H1 (cell line): ENCODE data around the gene KRTAP29-1. TPM values are rescaled to one million over a fixed set of nuclear protein-coding genes. Genes with fewer than 3 reads are reported as not detected.

ENCODE experiments used
- CTCF ChIA-PET: fragments of 300-600 bp; sonication (Branson Sonifier 250); formaldehyde crosslinking; loops from one replicate; lab custom pipeline; 2021; ENCODE audit not compliant: partially characterized antibody; lab: Charles Lee
- POLR2A ChIA-PET: fragments of 300-600 bp; sonication (Branson Sonifier 250); formaldehyde crosslinking; loops from one replicate; lab custom pipeline; 2021; ENCODE audit warnings: inconsistent platforms; ENCODE audit not compliant: partially characterized antibody; lab: Charles Lee
- DNase-seq, 2 experiments: peaks; one replicate each; pipeline versions ENCODE4 v3.0.0 to v3.0.0-alpha.2; 2010 to 2022; ENCODE audit warnings: low spot score in 2 of 2, low read depth in 1 of 2, mixed read lengths in 1 of 2
- FAIRE-seq: peaks from 2 replicates; lab custom pipeline; 2011; peaks lifted over from hg19 to GRCh38; lab: Jason Lieb, UNC
- H2AFZ ChIP-seq: 2 replicates; pipeline ENCODE4 v1.8.1; 2012; ENCODE audit warnings: low read length, inconsistent platforms
- H2AK5ac ChIP-seq: 2 replicates; pipeline ENCODE4 v1.6.1; 2013; ENCODE audit warnings: low read depth, low read length
- H2BK120ac ChIP-seq: replicated peaks from 2 replicates; pipeline ENCODE3; 2013; ENCODE audit warnings: low read depth, low read length, inconsistent platforms
- H2BK12ac ChIP-seq: 2 replicates; pipeline ENCODE4 v1.6.1; 2013; ENCODE audit warnings: low read depth, low read length
- H2BK15ac ChIP-seq: 2 replicates; pipeline ENCODE4 v1.6.1; 2013; ENCODE audit warnings: low read length
- H2BK20ac ChIP-seq: 2 replicates; pipeline ENCODE4 v1.6.1; 2013; ENCODE audit warnings: low read length
- H2BK5ac ChIP-seq: 2 replicates; pipeline ENCODE4 v1.6.1; 2013; ENCODE audit warnings: low read depth, low read length
- H3K14ac ChIP-seq: 2 replicates; pipeline ENCODE4 v1.6.1; 2013; ENCODE audit warnings: inconsistent platforms; ENCODE audit not compliant: insufficient read length
- H3K18ac ChIP-seq: 2 replicates; pipeline ENCODE4 v1.6.1; 2013; ENCODE audit warnings: low read length; ENCODE audit errors: extremely low read depth
- H3K23ac ChIP-seq: 2 replicates; pipeline ENCODE4 v1.6.1; 2013; ENCODE audit warnings: inconsistent platforms; ENCODE audit not compliant: insufficient read length
- H3K23me2 ChIP-seq: 2 replicates; pipeline ENCODE4 v1.6.1; 2013; ENCODE audit warnings: low read depth, low read length
- H3K27ac ChIP-seq: 2 replicates; pipeline ENCODE4 v1.6.1; 2011; ENCODE audit warnings: low read depth, low read length, inconsistent platforms
- H3K27me3 ChIP-seq, 4 experiments: replicated peaks in 1 of 4; 1 replicate in 1 of 4; 2 replicates in 3 of 4; pipeline versions ENCODE4 v1.6.1 to v1.8.1; 2011 to 2013; ENCODE audit warnings: low read length in 3 of 4, mild to moderate bottlenecking in 3 of 4, inconsistent platforms in 2 of 4, mixed read lengths in 2 of 4, moderate library complexity in 1 of 4; ENCODE audit not compliant: control insufficient read depth in 3 of 4, insufficient read depth in 3 of 4; ENCODE audit errors: extremely low read depth in 1 of 4
- H3K36me3 ChIP-seq, 4 experiments: 2 replicates each; pipeline versions ENCODE4 v1.6.1 to v1.8.1; 2011 to 2013; ENCODE audit warnings: mild to moderate bottlenecking in 4 of 4, low read length in 3 of 4, moderate library complexity in 2 of 4, control low read depth in 1 of 4, inconsistent platforms in 1 of 4; ENCODE audit not compliant: insufficient read depth in 4 of 4, control insufficient read depth in 2 of 4
- H3K4ac ChIP-seq: replicated peaks from 2 replicates; pipeline ENCODE3; 2013; ENCODE audit warnings: low read length, low read depth, mixed read lengths, inconsistent platforms; ENCODE audit not compliant: insufficient read length
- H3K4me1 ChIP-seq, 4 experiments: replicated peaks in 1 of 4; 1 replicate in 1 of 4; 2 replicates in 3 of 4; pipeline versions ENCODE4 v1.6.1 to v1.8.1; 2011 to 2013; ENCODE audit warnings: low read length in 3 of 4, inconsistent platforms in 2 of 4, mixed read lengths in 1 of 4; ENCODE audit not compliant: insufficient read depth in 4 of 4, control insufficient read depth in 3 of 4
- H3K4me2 ChIP-seq, 2 experiments: 2 replicates each; pipeline versions ENCODE4 v1.6.1 to v1.8.1; 2011 to 2013; ENCODE audit warnings: low read depth in 2 of 2, low read length in 2 of 2, control low read depth in 1 of 2, inconsistent platforms in 1 of 2, mild to moderate bottlenecking in 1 of 2; ENCODE audit not compliant: insufficient read depth in 1 of 2
- H3K4me3 ChIP-seq, 4 experiments: fragments of 200-600, 300-600 bp in 1 of 4; sonication (generic), shearing (Covaris generic), sonication (Bioruptor Twin) in 1 of 4; 2 replicates each; pipeline versions ENCODE4 v1.5.1 to v1.8.1; 2011 to 2016; ENCODE audit warnings: low read length in 4 of 4, low read depth in 3 of 4, control low read depth in 2 of 4, inconsistent platforms in 2 of 4, mild to moderate bottlenecking in 2 of 4, mixed read lengths in 1 of 4, moderate library complexity in 1 of 4; ENCODE audit not compliant: insufficient read depth in 2 of 4; ENCODE audit errors: extremely low read depth in 1 of 4
- H3K56ac ChIP-seq: replicated peaks from 2 replicates; pipeline ENCODE3; 2013; ENCODE audit warnings: low read depth, mild to moderate bottlenecking, mixed read lengths, low read length, inconsistent platforms; ENCODE audit not compliant: insufficient read length
- H3K79me1 ChIP-seq: 2 replicates; pipeline ENCODE4 v1.6.1; 2013; ENCODE audit warnings: low read depth, low read length, control low read depth
- H3K79me2 ChIP-seq, 2 experiments: 2 replicates each; pipeline versions ENCODE4 v1.6.1 to v1.8.1; 2012 to 2013; ENCODE audit warnings: low read length in 2 of 2, mild to moderate bottlenecking in 2 of 2, inconsistent platforms in 1 of 2; ENCODE audit not compliant: insufficient read depth in 2 of 2, control insufficient read depth in 1 of 2
- H3K9ac ChIP-seq, 4 experiments: replicated peaks in 1 of 4; 1 replicate in 1 of 4; 2 replicates in 3 of 4; pipeline versions ENCODE4 v1.6.1 to v1.8.1; 2011 to 2013; ENCODE audit warnings: low read depth in 3 of 4, low read length in 3 of 4, control low read depth in 2 of 4, mild to moderate bottlenecking in 2 of 4, moderate library complexity in 2 of 4, inconsistent platforms in 1 of 4; ENCODE audit errors: extremely low read depth in 1 of 4
- H3K9me3 ChIP-seq, 2 experiments: 2 replicates each; pipeline versions ENCODE4 v1.6.1 to v1.8.1; 2012 to 2013; ENCODE audit warnings: mild to moderate bottlenecking in 2 of 2, moderate library complexity in 2 of 2, control low read depth in 1 of 2, inconsistent platforms in 1 of 2, low read depth in 1 of 2, low read length in 1 of 2, mixed read lengths in 1 of 2; ENCODE audit not compliant: insufficient read depth in 2 of 2
- H4K20me1 ChIP-seq, 2 experiments: replicated peaks in 1 of 2; 2 replicates each; pipeline versions ENCODE3 to v1.8.1; 2011 to 2013; ENCODE audit warnings: inconsistent platforms in 2 of 2, low read length in 2 of 2, mild to moderate bottlenecking in 1 of 2; ENCODE audit not compliant: insufficient read depth in 2 of 2, control insufficient read depth in 1 of 2
- H4K5ac ChIP-seq: 2 replicates; pipeline ENCODE4 v1.6.1; 2013; ENCODE audit warnings: low read length, low read depth, mixed read lengths, inconsistent platforms; ENCODE audit not compliant: insufficient read length
- H4K8ac ChIP-seq: 2 replicates; pipeline ENCODE4 v1.8.0; 2013; ENCODE audit warnings: mild to moderate bottlenecking, moderate library complexity, low read length, inconsistent platforms; ENCODE audit not compliant: insufficient read depth; ENCODE audit errors: extremely low read depth
- H4K91ac ChIP-seq: replicated peaks from 2 replicates; pipeline ENCODE3; 2013; ENCODE audit warnings: low read length, mixed read lengths, inconsistent platforms; ENCODE audit not compliant: insufficient read length
- CTBP2 ChIP-seq: IDR thresholded peaks from 2 replicates; pipeline ENCODE4 v1.7.0; 2011; ENCODE audit warnings: borderline replicate concordance, mild to moderate bottlenecking, moderate library complexity, mixed read lengths, low read length; ENCODE audit not compliant: insufficient read depth, insufficient read length
- GABPA ChIP-seq: IDR thresholded peaks from 2 replicates; pipeline ENCODE4 v1.6.1; 2011; ENCODE audit warnings: mild to moderate bottlenecking, low read length, moderate library complexity, borderline replicate concordance; ENCODE audit not compliant: insufficient read depth
- KDM5A ChIP-seq: fragments of 200-600 bp; IDR thresholded peaks from 2 replicates; pipeline ENCODE4 v1.7.1; 2012; ENCODE audit warnings: mild to moderate bottlenecking, low read length, inconsistent platforms, mixed read lengths
- PHF8 ChIP-seq: fragments of 200-600 bp; sonication (generic); conservative IDR thresholded peaks from 2 replicates; pipeline ENCODE4 v1.7.1; 2012; ENCODE audit warnings: low read depth, mild to moderate bottlenecking, inconsistent platforms, low read length, moderate library complexity
- TAF7 ChIP-seq: optimal IDR thresholded peaks from 2 replicates; pipeline ENCODE3; 2011; ENCODE audit warnings: low read depth, mild to moderate bottlenecking, inconsistent platforms, low read length, moderate library complexity, borderline replicate concordance
- TBP ChIP-seq: IDR thresholded peaks from 2 replicates; pipeline ENCODE4 v1.6.1; 2011; ENCODE audit warnings: low read depth, low read length, improper control_type of control experiment
- TCF12 ChIP-seq: IDR thresholded peaks from 2 replicates; pipeline ENCODE4 v1.6.1; 2011; ENCODE audit warnings: low read depth, mild to moderate bottlenecking, low read length
- TEAD4 ChIP-seq: IDR thresholded peaks from 2 replicates; pipeline ENCODE4 v1.6.1; 2012; ENCODE audit warnings: low read depth, low read length, inconsistent platforms, mixed read lengths
- YY1 ChIP-seq: IDR thresholded peaks from 2 replicates; pipeline ENCODE4 v1.6.1; 2011; ENCODE audit warnings: low read depth, mild to moderate bottlenecking, low read length
- WGBS, 2 experiments: shearing (Covaris generic) in 1 of 2; methylation state at CpG; one replicate each; pipeline versions ENCODE4 v1.1.6 to v1.1.7; 2013 to 2015; ENCODE audit warnings: low lambda C conversion rate in 2 of 2, mixed read lengths in 2 of 2, inconsistent platforms in 1 of 2, low coverage in 1 of 2, missing lambda C conversion rate in 1 of 2; ENCODE audit not compliant: insufficient replicate concordance in 2 of 2, insufficient coverage in 1 of 2, insufficient read length in 1 of 2; ENCODE audit errors: extremely low coverage in 1 of 2, missing lambda C conversion rate in 1 of 2; 5-methylcytosine and 5-hydroxymethylcytosine counted together
- polyA plus RNA-seq, 7 experiments: library from polyadenylated mRNA; depleted of rRNA in 3 of 7; stranded (reverse) in 5 of 7; unstranded in 2 of 7; fragments of >200 nt in 5 of 7; fragments of 200-250 nt in 2 of 7; gene quantifications; 1 replicate in 5 of 7; 2 replicates in 1 of 7; 4 replicates in 1 of 7; pipeline versions ENCODE4 v1.2.1 to v1.2.3, GENCODE V29; 2011 to 2013; ENCODE audit warnings: missing spikeins in 2 of 7, mixed read lengths in 2 of 7
- total RNA-seq: library from RNA; stranded (reverse); fragmentation: NEBNext Ultra II Directional; extraction: Animal tissue kit (Norgen Biotek cat#: 25700); gene quantifications from 2 replicates; pipeline ENCODE4 v1.2.1, GENCODE V29; 2021
- TF ChIP-seq, protein P1 (sequence below): IDR thresholded peaks from 2 replicates; pipeline ENCODE4 v1.6.1; 2012; ENCODE audit warnings: inconsistent platforms
- TF ChIP-seq, protein P2 (sequence below): IDR thresholded peaks from 2 replicates; pipeline ENCODE4 v1.6.1; 2012; ENCODE audit warnings: low read length, inconsistent platforms

The KRTAP29-1 gene
- total and polyA plus RNA-seq, 2 of the 8 experiments (the other 6 are each of a cell fraction or from before 2014, with no cell fraction given): not detected

DNA sequence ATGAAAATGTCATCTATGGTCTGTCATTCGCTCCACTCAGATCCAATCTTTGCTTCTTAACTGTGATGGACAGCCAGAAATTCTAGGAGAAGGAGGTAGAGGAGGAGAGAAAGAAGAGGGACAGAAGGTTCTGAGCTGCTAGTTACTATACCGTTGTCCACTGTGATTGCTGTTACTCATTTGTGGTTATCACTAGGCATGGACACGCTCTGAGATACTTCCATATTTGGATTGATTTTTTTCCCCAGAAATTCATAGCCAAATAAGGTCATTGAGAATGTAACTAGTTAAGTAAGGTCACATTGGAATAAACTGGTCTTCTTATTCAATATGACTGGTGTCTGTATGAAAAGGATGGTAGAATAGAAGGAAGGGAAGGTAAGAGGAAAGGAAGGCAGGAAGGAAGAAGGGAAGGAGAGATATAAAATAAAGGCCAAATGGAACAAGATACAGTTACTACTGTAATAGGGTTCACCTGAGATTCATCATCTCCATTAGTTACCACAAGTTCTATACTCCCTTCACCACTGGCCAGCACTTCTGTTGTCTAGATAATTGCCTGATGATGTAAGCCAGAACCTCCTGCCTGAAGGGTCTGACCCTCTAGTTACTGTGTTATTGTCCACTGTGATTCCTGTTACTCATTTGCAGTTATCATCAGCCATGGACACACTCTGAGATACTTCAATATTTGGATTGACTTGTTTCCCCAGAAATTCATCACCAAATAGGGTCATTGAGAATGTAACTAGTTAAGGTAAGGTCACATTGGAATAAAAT lies 24.3 kb downstream of the KRTAP29-1 start:
- Histone ChIP-seq H3K4me2 (no peak overlapping the region), H2BK5ac (no peak overlapping the region), H3K23ac (no peak overlapping the region), H3K4me3 (no peak overlapping the region), H2AFZ (no peak overlapping the region), H4K5ac (no peak overlapping the region), H3K14ac (no peak overlapping the region), H2BK15ac (no peak overlapping the region), H3K18ac (no peak overlapping the region), H3K36me3 (no peaks in the 10 kb centered on the region), H3K79me2 (no peaks in the 10 kb centered on the region), H4K20me1 (no peaks in the 10 kb centered on the region), H3K4ac (no peak overlapping the region), H2BK120ac (no peak overlapping the region), H2BK12ac (no peak overlapping the region), H2BK20ac (no peak overlapping the region), H3K27me3 (no peaks in the 10 kb centered on the region), H2AK5ac (no peak overlapping the region), H4K91ac (no peak overlapping the region), H3K79me1 (no peaks in the 10 kb centered on the region), H3K56ac (no peak overlapping the region), H3K9me3 (no peaks in the 10 kb centered on the region), H3K4me1 (no peaks in the 10 kb centered on the region), H3K27ac (no peak overlapping the region), H4K8ac (no peak overlapping the region), H3K23me2 (no peaks in the 10 kb centered on the region), H3K9ac (no peak overlapping the region)
- POLR2A ChIA-PET: no interaction called here
- 93% methylated on average over 3 of the region's 3 CpGs; no CpG with 5 or more reads in 1 of the 2 experiments for WGBS, 2 experiments
- DNase-seq (no peak), FAIRE-seq (no peak)
- CTCF ChIA-PET: no interaction called here
- TF ChIP-seq CTBP2 (no peak), GABPA (no peak), KDM5A (no peak), PHF8 (no peak), TEAD4 (no peak), TCF12 (no peak), TAF7 (no peak), TBP (no peak), YY1 (no peak)
- TF ChIP-seq, protein P1, sequence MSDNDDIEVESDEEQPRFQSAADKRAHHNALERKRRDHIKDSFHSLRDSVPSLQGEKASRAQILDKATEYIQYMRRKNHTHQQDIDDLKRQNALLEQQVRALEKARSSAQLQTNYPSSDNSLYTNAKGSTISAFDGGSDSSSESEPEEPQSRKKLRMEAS: no peak
- TF ChIP-seq, protein P2, sequence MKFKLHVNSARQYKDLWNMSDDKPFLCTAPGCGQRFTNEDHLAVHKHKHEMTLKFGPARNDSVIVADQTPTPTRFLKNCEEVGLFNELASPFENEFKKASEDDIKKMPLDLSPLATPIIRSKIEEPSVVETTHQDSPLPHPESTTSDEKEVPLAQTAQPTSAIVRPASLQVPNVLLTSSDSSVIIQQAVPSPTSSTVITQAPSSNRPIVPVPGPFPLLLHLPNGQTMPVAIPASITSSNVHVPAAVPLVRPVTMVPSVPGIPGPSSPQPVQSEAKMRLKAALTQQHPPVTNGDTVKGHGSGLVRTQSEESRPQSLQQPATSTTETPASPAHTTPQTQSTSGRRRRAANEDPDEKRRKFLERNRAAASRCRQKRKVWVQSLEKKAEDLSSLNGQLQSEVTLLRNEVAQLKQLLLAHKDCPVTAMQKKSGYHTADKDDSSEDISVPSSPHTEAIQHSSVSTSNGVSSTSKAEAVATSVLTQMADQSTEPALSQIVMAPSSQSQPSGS: no peak
